ENCODE data around the gene NOP14. TPM values are rescaled to one million over a fixed set of nuclear protein-coding genes. Genes with fewer than 3 reads are reported as not detected.

The NOP14 gene
- total RNA-seq, 6 experiments from 2014 or later, result 34.8 to 39.4 (median 37.0) TPM

DNA sequence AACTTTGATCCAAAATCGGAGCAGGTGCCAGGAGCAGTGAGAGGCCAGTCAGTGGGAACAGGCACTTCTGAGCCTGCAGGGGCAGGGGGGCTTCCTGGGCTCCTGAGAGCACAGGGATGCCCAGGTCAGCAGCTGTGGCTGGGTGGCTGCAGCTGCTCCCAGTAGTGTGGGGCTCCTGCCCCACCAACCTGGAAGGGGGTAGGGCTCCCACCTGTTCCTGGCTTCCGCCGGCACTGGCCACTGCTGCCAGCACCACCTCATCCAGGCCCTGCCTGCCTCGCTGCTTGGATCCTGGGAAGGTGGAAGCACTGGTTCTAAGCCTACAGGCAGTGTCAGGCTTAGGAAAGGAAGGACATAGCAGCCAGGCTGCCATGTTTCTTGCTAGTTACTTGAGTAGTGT lies 18.8 kb upstream of the NOP14 start:
- peaks cover 5% of the 10 kb centered on the region for H3K27me3 Mint-ChIP-seq (ENCODE audit: insufficient read depth)
- H3K36me3 Mint-ChIP-seq (ENCODE audit: low read depth), result no peaks in the 10 kb centered on the region
- no peak overlapping the region for H3K27ac Mint-ChIP-seq
- H3K4me3 Mint-ChIP-seq, result no peak overlapping the region
- no peak for DNase-seq
- H3K4me1 Mint-ChIP-seq (ENCODE audit: low read depth), result peaks cover 14% of the 10 kb centered on the region
- TF ChIP-seq CTCF (IDR thresholded peaks at IDR 0.05), result no peak
- peaks cover 8% of the 10 kb centered on the region for H3K9me3 Mint-ChIP-seq

DNA sequence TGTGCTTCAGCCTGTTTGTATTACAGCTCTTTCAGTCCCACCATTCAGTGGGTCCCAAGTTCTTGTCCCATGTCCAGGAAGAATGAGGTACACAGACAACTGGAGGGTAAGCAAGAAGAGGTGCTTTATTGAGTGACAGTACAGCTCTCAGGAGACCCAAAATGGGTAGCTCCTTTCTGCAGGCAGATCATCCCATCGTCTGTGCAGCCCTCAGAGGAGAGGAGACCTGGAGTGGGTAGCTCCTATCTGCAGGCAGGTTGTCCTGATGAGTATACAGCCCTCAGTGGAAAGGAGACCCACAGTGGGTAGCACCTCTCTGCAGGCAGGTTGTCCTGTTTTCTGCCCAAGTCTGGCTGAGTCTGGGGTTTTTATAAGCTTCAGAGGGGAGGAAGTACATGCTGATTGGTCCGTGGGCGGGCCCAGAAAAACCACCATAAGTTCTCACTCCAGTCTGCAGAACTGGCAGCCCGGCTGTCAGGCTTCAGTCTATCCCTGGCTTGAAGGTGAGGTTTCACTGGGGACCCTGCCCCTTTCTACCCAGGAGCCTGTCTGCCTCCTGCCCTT lies 18.1 kb upstream of the NOP14 start:
- Mint-ChIP-seq H3K9me3 (peaks cover 8% of the 10 kb centered on the region), H3K4me3 (no peak overlapping the region), H3K27ac (no peak overlapping the region), H3K4me1 (ENCODE audit: low read depth) (peaks cover 17% of the 10 kb centered on the region), H3K27me3 (ENCODE audit: insufficient read depth) (peaks cover 5% of the 10 kb centered on the region), H3K36me3 (ENCODE audit: low read depth) (no peaks in the 10 kb centered on the region)
- no peak for TF ChIP-seq CTCF (IDR thresholded peaks at IDR 0.05)
- DNase-seq, result no peak

GRCh38 chr4:2977211-2978088 lies 14.2 kb upstream of the NOP14 start:
- peak overlapping the region; percentile 86 for H3K27ac Mint-ChIP-seq
- no peaks in the 10 kb centered on the region for H3K27me3 Mint-ChIP-seq (ENCODE audit: insufficient read depth)
- peaks cover 8% of the 10 kb centered on the region for H3K9me3 Mint-ChIP-seq
- peak; percentile 41 for DNase-seq
- peaks cover 17% of the 10 kb centered on the region for H3K4me1 Mint-ChIP-seq (ENCODE audit: low read depth)
- H3K36me3 Mint-ChIP-seq (ENCODE audit: low read depth), result no peaks in the 10 kb centered on the region
- peak overlapping the region; percentile 40; the same call in 1 of the 2 replicates for H3K4me3 Mint-ChIP-seq
- no peak for TF ChIP-seq CTCF (IDR thresholded peaks at IDR 0.05)

DNA sequence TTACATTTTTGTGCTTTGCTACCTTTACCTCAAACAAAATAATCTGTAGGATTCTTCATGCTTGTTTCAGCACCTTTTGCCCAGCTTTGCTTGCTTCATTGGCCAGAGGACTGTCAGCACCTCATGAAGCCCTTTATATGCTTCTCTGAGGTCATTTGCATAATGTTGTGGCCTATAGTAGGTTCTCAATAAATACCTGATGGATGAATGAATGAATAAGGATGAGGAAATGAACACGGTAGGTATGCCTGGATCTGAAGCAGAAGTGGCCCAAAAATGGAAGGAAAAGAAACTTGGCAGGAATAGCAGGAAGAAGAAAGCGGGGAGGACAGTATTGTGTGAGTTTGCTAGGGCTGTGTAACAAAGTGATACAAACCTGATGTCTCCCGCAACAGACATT lies 8.1 kb upstream of the NOP14 start:
- Mint-ChIP-seq H3K4me1 (ENCODE audit: low read depth) (no peaks in the 10 kb centered on the region), H3K27me3 (ENCODE audit: insufficient read depth) (no peaks in the 10 kb centered on the region), H3K9me3 (no peaks in the 10 kb centered on the region), H3K36me3 (ENCODE audit: low read depth) (no peaks in the 10 kb centered on the region), H3K27ac (no peak overlapping the region), H3K4me3 (no peak overlapping the region)
- TF ChIP-seq CTCF (IDR thresholded peaks at IDR 0.05), result no peak
- DNase-seq, result no peak

- no peaks in the 10 kb centered on the region for H3K27me3 Mint-ChIP-seq (ENCODE audit: insufficient read depth)
- H3K4me1 Mint-ChIP-seq (ENCODE audit: low read depth), result peaks cover 14% of the 10 kb centered on the region
- H3K27ac Mint-ChIP-seq, result no peak overlapping the region
- no peak for TF ChIP-seq CTCF (IDR thresholded peaks at IDR 0.05)
- H3K9me3 Mint-ChIP-seq, result no peaks in the 10 kb centered on the region
- DNase-seq, result no peak
- H3K36me3 Mint-ChIP-seq (ENCODE audit: low read depth), result no peaks in the 10 kb centered on the region
- H3K4me3 Mint-ChIP-seq, result no peak overlapping the region
Measured at GRCh38 chr4:2968381-2968780, 5.2 kb upstream of the NOP14 start.

All from HFFc6 (cell line).